ENCODE measurements around the gene BCL2L13.

BCL2L13 gene

DNA sequence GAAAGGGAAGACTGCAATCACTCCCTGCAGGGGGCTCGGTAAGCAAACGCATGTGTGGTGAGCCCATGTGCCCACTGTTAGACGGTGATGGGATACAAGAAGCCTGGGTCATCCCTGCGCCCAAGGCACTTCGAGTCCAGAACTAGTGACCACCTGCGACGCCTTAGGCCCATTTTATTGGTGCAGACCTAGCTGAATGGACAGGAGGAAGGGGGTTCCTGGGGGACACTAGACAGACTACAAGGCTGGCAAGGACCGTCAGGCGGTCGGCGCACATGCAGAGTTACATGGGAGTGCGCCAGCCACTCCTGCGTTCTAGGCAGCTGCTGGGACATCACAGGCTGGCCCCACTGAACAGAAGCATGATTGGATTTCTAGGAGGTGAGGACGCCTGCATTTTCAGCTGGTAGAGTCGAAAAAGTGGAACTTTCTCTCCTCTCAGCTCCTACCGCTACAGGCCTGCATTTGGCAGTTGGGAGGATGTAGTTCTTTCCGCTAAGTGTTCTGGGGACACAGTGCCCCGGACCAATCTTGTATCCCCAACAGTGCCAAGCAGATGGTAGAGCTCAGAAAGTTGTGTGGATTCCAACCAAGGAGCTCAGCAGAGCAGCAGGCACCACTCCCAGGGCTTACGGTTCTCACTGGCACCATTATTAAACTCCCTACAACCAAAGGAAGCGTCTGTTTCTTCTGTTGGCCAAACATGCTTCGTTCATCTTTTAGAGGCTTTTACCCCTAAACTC lies 100.0 kb downstream of the BCL2L13 start:
- intact Hi-C loops (cut with DNase I; ENCODE audit: low total_unique reads) = no loop called here
- Histone ChIP-seq H3K4me3 (no peak overlapping the region), H3K4me1 (peaks cover 0 to 4% (median 2%) of the 10 kb centered on the region in 4 donors), H3K9me3 (no peaks in the 10 kb centered on the region), H3K36me3 (peaks cover 4 to 26% (median 13%) of the 10 kb centered on the region in 3 donors), H3K27ac (no peak overlapping the region), H3K27me3 (peaks cover 0 to 3% of the 10 kb centered on the region in 2 donors)
- DNase-seq = no peak
- no peak for TF ChIP-seq CTCF (IDR thresholded peaks at IDR 0.05)

- Histone ChIP-seq H3K4me3 (no peak overlapping the region), H3K9me3 (no peaks in the 10 kb centered on the region), H3K36me3 (peaks cover 0 to 18% (median 6%) of the 10 kb centered on the region in 3 donors), H3K27ac (no peak overlapping the region), H3K27me3 (peaks cover 0 to 3% of the 10 kb centered on the region in 2 donors), H3K4me1 (peaks cover 0 to 4% (median 2%) of the 10 kb centered on the region in 4 donors)
- intact Hi-C loops (cut with DNase I; ENCODE audit: low total_unique reads) = no loop called here
- no peak for TF ChIP-seq CTCF (IDR thresholded peaks at IDR 0.05)
- DNase-seq = peak in 1 of 2 donors; percentile 65
Observed at GRCh38 chr22:17739196-17739975, 100.8 kb downstream of the BCL2L13 start.

GRCh38 chr22:17741866-17742526 lies 103.4 kb downstream of the BCL2L13 start:
- TF ChIP-seq CTCF (IDR thresholded peaks at IDR 0.05) = no peak
- Histone ChIP-seq H3K4me1 (peaks cover 0 to 4% (median 2%) of the 10 kb centered on the region in 4 donors), H3K27me3 (peaks cover 0 to 3% of the 10 kb centered on the region in 2 donors), H3K36me3 (peaks cover 0 to 6% (median 0%) of the 10 kb centered on the region in 3 donors), H3K9me3 (no peaks in the 10 kb centered on the region), H3K27ac (no peak overlapping the region), H3K4me3 (no peak overlapping the region)
- no peak for DNase-seq
- intact Hi-C loops (cut with DNase I; ENCODE audit: low total_unique reads) = no loop called here

DNA sequence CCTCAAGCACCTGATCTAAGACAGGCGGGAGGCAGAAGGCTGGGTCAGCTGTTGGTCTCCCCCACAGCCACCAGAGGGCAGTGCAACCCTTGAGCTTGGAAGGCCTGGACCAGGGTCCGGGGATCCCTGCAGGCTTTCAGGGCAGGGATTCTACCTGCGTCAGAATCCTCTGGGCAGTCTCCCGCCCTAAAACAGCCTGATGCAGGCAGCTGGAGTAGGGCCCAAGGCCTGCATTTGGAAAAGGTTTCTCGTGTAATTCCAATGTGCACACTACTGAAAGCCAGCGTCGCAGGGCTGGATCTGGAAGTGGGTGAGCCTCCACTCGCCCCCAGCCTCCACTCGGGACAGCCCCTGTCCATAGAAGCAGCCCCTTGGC lies 104.0 kb downstream of the BCL2L13 start:
- Histone ChIP-seq H3K9me3 (no peaks in the 10 kb centered on the region), H3K27ac (no peak overlapping the region), H3K4me1 (peaks cover 0 to 4% (median 2%) of the 10 kb centered on the region in 4 donors), H3K4me3 (no peak overlapping the region), H3K36me3 (peaks cover 0 to 3% (median 0%) of the 10 kb centered on the region in 3 donors), H3K27me3 (peaks cover 0 to 3% of the 10 kb centered on the region in 2 donors)
- TF ChIP-seq CTCF (IDR thresholded peaks at IDR 0.05) = peak; percentile 47 to 62
- intact Hi-C loops (cut with DNase I; ENCODE audit: low total_unique reads) = no loop called here
- no peak for DNase-seq

DNA sequence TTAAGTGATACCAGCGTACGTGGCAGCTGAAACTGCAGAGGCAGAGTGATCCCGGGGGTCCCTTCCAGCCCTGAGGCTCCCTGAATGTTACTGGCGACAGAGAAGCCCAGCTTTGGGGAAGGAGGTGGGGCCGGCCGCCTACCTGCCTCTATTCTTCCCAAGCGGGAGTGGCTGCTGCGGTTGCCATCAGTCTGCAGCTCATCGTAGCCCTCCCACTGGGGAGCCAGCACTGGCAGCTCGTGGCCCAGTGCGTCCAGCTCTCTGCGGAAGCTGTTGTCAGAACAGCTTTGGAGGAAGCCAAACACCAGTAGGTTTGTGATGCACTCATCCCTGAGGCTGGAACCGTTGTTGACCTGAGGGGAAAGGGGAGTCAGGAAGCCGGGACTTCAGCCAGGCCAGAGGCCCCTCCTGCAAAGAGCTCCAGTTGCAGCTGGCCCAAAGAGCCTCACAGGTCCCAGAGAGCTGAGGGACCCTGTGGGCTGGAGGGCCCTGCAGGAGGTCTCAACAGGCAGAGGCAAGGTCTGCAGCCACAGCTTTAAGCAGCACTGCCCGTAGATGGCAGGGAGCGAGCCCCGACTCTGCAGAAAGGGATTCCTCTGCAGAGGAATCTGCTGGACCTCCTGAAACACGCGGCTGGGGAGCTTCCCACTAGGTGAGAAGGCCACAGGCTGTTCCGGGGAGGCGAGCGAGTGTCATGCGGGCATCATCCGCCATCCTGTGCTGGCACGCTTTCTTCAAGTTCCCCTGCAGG lies 105.3 kb downstream of the BCL2L13 start:
- Histone ChIP-seq H3K36me3 (no peaks in the 10 kb centered on the region), H3K4me3 (no peak overlapping the region), H3K27ac (no peak overlapping the region), H3K9me3 (no peaks in the 10 kb centered on the region), H3K4me1 (peaks cover 0 to 4% (median 2%) of the 10 kb centered on the region in 4 donors), H3K27me3 (peaks cover 0 to 3% of the 10 kb centered on the region in 2 donors)
- no peak for TF ChIP-seq CTCF (IDR thresholded peaks at IDR 0.05)
- DNase-seq = no peak
- intact Hi-C loops (cut with DNase I; ENCODE audit: low total_unique reads) = no loop called here

All from tibial artery (tissue), 4 donors.